HG03571 (cell line): ENCODE results near the gene DHX16.
"Not testable (repeated sequence)": the region's sequence is repeated elsewhere in the genome, so short reads cannot be mapped to it uniquely, and the experiment has no call there.

Experiments
- ATAC-seq: cut with Tn5 transposase; IDR thresholded peaks from one replicate; pipeline ENCODE4 v1.9.1; 2021; ENCODE audit not compliant: unreplicated experiment

The DHX16 gene

GRCh38 chr6:30672445-30673253 is at the start of gene DHX16:
DHX16 (minus strand) TSS chr6:30673006; CDS start chr6:30672841, 165 bp downstream.
- peak; percentile 51 for ATAC-seq

- ATAC-seq: not testable (repeated sequence)
Measured at GRCh38 chr6:30722025-30722279, 49.1 kb upstream of the DHX16 start.

GRCh38 chr6:30721198-30722024 is 48.6 kb upstream of the DHX16 start:
- no peak for ATAC-seq

GRCh38 chr6:30720738-30721197 is 48.0 kb upstream of the DHX16 start:
- no peak for ATAC-seq

GRCh38 chr6:30719791-30720737 is 47.3 kb upstream of the DHX16 start, which contains the start of gene TUBB:
TUBB (plus strand) TSS chr6:30720352; CDS start chr6:30720507, 155 bp downstream.
- no peak for ATAC-seq

GRCh38 chr6:30719356-30719755 is 46.5 kb upstream of the DHX16 start:
- ATAC-seq: no peak

- not testable (repeated sequence) for ATAC-seq
Measured at GRCh38 chr6:30717845-30718720, 45.3 kb upstream of the DHX16 start.

GRCh38 chr6:30717129-30717844 is 44.5 kb upstream of the DHX16 start, which contains the start of gene MDC1:
MDC1 (minus strand) TSS chr6:30717281; CDS start chr6:30715175, 2,106 bp downstream.
- peak; percentile 55 for ATAC-seq

DNA sequence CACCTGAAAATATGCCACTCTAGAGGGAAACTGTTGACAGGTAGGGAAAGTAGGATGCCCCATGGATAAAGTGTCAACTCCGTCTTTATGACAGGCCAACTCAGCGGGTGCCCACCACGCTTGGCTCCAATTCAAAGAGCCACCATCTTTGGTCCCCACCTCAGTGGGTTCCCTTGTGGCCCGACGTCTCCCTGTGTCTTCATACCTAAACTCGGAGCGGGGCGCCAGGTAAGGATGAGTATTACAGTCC is 44.0 kb upstream of the DHX16 start:
- ATAC-seq: no peak

DNA sequence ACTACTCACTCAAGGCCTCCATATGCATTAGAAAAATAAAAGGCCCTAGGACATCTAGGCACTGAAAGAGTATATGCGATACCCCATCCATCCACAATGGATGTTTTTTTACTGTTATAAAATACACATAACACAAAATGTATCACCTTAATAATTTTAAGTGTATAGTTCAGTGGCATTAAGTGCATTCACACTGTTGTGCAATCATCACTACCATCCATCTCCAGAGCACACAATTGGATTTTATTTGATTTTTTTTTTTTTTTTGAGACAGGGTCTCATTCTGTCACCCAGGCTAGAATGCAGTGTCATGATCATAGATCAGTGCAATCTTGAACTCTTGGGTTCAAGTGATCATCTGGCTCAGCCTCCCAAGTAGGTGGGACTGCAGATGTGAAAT is 41.5 kb upstream of the DHX16 start:
- no peak for ATAC-seq

- no peak for ATAC-seq
Measured at GRCh38 chr6:30712441-30712945, 39.7 kb upstream of the DHX16 start.

GRCh38 chr6:30711758-30712380 is 39.1 kb upstream of the DHX16 start:
- no peak for ATAC-seq

DNA sequence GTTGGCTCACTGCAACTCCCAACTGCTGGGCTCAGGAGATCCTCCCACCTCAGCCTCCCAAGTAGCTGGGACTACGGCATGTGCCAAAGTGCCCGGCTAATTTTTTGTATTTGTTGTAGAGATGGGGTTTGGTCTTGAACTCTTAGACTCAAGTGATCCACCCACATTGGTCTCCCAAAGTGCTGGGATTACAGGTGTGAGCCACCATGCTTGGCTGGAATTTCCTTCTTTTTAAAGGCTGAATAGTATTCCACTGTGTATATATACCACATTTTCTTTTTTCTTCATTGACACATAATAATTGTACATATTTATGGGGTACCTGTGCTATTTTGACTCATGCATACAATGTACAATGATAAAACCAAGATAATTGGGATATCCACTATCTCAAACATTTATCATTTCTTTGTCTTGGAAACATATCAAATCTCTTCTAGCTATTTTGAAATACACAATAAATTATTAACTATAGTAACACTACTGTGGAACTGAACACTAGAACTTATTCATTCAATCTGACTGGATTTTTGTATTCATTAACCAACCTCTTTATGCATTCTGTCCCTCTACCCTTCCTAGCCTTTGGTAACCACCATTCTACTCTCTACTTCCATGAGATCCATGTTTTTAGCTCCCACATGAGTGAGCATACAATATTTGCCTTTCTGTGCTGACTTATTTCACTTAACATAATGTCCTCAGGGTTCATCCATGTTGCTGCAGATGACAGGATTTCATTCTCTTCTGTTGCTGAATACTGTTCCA is 36.5 kb upstream of the DHX16 start:
- ATAC-seq: no peak

DNA sequence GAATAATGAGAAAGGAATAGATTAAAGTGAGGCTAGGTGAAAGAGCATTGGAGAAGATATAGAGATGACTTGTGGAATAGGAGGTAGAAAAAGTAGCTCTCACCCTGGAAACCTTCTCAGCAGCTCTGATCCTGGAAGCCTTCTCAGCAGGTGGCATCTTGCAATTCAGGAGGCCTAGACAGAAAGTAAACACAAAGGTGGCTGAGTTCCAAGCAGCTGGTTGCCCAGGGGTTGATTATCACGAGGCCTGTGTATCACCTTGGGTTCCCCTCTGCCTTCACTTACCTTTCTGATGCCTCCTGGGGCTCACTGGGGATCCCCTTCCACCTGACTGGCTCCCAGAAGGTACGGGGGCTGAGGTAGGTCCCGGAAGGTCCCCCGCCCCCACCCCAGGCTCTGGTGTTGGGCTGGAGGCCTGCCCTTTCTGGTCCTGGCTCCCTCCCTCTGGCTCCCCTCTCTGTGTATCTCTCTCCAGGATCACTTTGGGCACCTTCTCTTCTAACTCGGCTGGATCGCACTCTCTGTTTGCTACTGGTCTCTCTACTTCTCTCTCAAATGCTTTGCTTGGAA is 34.6 kb upstream of the DHX16 start:
- no peak for ATAC-seq

DNA sequence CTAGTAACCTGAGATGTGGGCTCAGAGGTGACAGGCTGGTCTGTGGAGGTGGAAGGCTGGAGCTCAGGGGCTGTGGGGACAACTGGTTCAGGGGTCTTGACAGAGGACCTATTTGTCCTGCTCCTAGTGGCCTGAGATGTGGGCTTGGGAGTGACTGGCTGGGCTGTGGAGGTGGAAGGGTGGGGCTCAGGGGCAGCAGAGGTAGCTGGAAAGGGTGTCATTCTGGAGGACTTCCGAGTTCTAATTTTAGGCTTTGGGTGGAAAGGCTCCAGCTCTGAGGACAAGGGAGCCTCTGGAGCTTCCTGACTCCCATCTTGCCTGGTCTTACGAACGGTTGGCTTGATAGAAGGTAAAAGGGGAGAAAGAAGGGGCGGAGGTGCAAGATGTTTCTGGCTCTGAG is 32.8 kb upstream of the DHX16 start:
- no peak for ATAC-seq

GRCh38 chr6:30703821-30704220 is 31.0 kb upstream of the DHX16 start:
- no peak for ATAC-seq

DNA sequence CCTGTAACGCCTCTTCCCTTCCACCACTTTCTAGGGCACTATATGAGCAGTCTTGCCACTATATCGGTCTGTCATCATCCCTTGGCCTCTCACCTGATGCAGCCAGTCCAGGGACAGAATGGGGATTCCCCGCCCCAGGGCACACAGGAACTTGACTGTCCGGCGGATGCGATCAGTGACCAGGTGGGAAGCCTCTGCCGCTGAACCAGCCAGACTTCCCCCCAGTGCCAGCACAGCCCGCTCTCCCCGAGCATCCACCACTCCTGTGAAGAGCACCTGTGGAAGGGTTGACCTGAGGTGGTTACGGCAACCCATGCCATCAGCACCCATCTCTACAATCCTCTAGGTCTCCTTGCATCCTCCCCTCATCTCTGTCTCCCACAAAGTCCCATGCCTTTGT is 30.2 kb upstream of the DHX16 start:
- no peak for ATAC-seq

- no peak for ATAC-seq
Measured at GRCh38 chr6:30700340-30700739, 27.5 kb upstream of the DHX16 start.
